ENCODE measurements around the gene ZNF181. TPM values are rescaled to one million over a fixed set of nuclear protein-coding genes. Genes with fewer than 3 reads are reported as not detected.

The ZNF181 gene
- total RNA-seq, 1 donor from 2014 or later: 20.7 TPM

DNA sequence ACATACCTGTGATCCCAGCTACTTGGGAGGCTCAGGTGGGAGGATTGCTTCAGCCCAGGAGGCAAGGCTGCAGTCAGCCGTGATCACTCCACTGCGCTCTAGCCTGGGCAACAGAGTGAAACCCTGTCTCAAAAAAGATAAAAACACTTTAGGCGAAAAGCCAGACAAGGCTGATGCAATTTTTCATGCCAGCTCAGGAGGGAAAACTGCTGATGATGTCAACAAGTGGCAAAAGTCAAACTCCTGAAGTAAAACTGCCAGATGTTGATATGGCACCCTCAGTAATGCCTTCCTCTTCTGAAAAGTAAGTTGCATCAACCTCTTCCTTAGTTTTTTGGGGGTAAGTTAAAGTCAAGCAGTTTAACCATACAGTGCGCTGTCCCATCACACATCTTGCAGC is 23.4 kb downstream of the ZNF181 start:
- DNase-seq (ENCODE audit: low read depth): no peak

DNA sequence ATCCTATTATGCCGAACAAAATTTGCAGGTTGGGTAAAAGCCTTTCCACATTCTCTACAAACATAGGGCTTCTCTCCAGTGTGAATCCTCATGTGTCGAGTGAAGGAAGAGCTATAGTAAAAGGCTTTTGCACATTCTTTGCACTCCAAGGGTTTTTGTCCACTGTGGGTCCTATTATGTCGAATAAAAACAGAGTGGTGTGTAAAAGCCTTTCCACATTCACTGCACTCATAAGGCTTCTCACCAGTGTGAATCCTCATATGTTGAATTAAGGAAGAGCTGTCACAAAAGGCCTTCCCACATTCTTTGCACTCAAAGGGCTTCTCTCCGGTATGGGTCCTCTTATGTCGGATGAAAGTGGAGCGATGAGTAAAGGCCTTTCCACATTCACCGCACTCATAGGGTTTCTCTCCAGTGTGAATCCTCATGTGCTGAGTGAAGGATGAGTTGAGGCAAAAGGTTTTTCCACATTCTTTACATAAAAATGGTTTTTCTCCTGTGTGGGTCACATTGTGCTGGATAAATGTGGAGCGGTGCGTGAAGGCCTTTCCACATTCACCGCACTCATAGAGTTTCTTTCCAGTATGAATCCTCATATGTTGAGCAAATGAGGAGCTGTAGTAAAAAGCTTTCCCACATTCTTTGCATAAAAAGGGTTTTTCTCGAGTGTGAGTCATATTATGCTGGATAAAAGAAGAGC is 25.3 kb downstream of the ZNF181 start:
- DNase-seq (ENCODE audit: low read depth): no peak

DNA sequence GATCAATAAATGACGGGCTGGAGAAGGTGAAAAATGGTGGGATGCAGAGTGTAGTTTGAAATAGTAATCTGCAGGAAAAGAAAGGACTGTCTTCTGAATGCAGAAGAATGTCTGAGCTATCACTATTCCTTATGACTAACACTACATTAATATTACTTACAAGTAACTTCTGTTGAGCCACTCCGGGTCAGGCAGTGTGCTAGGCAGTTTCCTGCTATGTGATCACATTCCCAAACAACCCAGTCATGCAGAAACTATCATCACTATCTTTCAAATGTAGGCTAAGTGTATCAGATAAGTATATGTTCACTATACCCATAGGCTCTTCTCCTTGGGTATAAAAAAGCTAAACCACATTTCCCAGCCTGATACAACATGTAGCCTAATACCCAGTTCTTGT is 32.3 kb downstream of the ZNF181 start:
- no peak for DNase-seq (ENCODE audit: low read depth)

DNA sequence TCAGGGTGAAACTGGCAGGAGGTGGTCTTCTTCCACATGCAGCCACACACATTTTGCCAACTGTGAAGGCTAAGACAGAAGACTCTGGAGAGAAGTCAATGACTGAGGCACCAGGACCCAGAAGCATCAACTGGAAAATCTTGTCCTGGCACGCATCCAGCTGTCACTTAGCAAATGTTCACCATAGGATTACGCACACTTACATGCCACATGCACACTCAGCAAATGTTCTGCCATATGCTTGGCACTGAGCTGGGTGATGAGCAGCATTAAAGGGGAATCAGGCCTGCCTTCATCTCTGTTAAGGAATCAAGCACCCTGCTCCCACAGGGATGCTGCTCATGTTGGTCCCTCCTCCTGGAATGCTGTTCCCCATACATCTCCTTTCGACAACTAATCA is 33.9 kb downstream of the ZNF181 start:
- DNase-seq (ENCODE audit: low read depth): no peak

- peak; percentile 79 for DNase-seq (ENCODE audit: low read depth)
These were observed 38.9 kb downstream of the ZNF181 start, which contains the start of gene ZNF599 for GRCh38 chr19:34772697-34773554. TSS of gene ZNF599 (minus strand) at chr19:34773215. CDS start at chr19:34772841, 374 bp downstream.

DNA sequence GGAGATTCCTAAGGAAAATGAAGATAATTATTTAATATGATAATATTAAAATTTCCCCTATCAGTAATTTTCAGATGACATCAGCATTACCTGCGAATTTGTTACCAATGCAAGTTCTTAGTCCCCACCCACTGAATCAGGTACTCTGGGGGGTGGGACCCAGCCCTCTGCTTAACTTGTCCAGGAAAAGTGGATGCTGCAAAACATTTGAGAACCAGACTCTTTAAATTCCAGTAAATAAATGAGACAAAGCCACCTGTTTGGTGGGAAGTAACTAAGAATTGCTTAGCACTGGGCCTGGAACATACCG is 39.5 kb downstream of the ZNF181 start:
- no peak for DNase-seq (ENCODE audit: low read depth)

DNA sequence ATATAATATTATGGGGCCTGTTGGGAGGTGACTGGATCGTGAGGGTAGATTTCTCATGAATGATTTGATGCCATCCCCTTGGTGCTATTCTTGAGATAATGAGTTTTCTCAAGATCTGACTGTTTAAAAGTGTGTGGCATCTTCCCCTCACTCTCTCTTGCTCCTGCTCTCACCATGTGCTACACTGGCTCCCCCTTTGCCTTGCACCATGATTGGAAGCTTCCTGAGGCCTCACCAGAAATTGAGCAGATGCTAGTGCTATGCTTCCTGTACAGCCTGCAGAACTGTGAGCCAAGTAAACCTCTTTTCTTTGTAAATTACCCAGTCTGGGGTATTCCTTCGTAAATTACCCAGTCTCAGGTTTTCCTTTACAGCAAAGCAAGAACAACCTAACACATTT is 40.8 kb downstream of the ZNF181 start:
- no peak for DNase-seq (ENCODE audit: low read depth)

- no peak for DNase-seq (ENCODE audit: low read depth)
These were observed 44.3 kb downstream of the ZNF181 start for GRCh38 chr19:34778342-34778741.

DNA sequence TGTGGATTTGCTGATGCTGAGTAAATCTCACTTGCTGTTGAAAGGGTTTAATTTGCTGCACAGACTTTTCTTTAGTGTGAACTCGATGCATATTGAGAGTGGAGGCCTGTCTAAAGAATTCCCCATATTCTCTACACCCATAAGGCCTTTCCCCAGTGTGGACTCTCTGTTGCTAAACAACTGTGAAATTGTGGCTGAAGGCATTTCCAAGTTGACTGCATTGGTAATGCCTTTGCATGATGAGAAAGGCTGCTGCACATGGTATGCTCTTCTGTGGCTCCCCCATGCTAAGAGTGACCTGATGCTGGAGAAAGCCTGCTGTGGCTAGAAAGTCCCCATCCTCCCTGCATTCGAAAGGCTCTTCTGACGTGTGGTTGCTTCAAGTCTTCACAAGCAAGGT is 45.6 kb downstream of the ZNF181 start:
- no peak for DNase-seq (ENCODE audit: low read depth)

GRCh38 chr19:34786236-34786635 is 52.2 kb downstream of the ZNF181 start:
- DNase-seq (ENCODE audit: low read depth): no peak

DNA sequence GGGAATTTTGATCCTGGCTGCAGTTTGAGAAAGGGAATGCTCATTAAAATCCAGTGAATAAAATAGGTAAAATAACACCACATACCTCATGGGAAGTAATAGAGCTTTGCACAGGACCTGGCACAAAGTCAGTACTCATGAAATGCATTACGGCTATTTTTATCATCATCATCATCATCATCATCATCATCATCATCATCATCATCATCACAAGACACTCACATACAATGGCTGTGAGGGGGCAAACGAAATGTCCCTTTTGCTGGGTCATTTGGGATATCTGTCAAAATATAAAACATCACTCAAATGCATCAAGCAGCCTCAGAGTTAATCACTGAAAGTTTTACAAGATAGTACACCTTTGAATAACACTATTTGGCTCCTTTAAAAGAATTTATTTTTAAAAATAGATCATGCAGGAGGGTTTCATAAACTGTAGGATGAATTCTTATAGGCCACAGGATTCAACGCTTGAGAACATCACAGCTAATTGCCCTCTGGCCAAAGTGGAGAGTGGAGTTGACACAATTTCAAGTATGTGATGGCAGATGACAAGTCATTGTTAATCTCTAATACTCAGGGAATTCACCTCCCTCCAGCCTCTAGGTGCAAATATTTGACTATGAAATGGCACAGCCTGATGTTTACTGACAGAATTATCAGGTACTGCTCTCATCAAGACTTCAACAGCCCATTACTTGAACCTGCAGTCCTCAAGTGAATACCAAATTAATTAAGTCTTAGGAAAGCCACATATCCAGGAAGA is 53.2 kb downstream of the ZNF181 start:
- DNase-seq (ENCODE audit: low read depth): no peak

GRCh38 chr19:34788074-34788473 is 54.0 kb downstream of the ZNF181 start:
- no peak for DNase-seq (ENCODE audit: low read depth)

DNA sequence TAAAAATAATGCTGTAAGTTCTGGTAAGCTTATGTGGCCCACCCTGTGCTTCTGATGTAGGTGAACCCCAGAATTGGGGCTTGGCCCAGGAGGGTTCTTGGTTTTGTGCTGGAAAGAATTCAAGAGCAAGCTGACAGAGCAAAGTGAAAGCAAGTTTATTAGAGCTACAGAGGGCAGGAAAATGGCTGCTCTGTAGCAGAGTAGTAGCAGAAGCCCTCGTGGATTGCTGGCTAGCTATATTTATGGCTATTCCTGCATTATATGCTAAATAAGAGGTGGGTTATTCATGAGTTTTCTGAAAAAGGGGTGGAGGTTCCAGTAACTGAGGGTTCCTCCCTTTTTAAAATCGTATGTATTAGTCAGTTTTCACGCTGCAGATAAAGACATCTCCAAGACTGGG is 59.5 kb downstream of the ZNF181 start:
- DNase-seq (ENCODE audit: low read depth): no peak

DNA sequence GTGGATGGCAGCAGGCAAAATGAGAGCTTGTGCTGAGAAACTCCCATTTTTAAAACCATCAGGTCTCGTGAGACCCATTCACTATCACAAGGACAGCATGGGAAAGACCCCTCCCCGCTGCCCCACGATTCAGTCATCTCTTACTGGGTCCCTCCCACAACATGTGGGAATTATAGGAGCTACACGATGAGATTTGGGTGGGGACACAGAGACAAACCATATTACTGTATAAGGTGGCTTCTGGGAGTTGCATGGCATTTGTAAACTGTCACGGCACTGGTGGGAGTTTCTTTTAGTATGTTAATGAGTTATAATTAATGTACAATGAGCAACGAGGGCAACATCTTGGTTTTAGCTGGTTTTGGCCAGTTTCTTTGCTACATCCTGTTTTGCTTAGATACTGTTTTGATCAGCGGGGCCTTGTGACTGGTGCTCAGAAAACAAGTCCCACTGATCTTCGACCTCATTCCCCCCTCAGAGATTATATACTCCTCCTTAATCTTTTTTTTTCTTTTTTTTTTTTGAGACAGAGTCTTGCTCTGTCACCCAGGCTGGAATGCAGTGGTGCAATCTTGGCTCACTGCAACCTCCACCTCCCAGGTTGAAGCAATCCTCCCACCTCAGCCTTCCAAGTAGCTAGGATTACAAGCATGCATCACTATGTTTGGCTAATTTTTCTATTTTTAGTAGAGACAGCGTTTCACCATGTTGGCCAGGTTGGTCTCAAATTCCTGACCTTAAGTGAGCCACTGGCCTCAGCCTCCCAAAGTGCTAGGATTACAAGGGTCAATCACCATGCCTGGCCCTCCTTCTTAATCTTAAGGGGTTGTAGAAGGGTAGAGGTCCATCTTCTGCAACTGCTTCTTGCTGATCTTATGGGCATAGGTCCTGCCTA is 60.3 kb downstream of the ZNF181 start:
- DNase-seq (ENCODE audit: low read depth): no peak

Other genes starting within 250 kb of the ZNF181 start
- 0.15 TPM in 1 of 2 replicates, not detected in the other for gene SCGB2B2, start 57.1 kb upstream of the ZNF181 start, total RNA-seq
- gene ZNF302, start 56.6 kb upstream of the ZNF181 start, total RNA-seq: 7.5 and 32.8 TPM in 2 replicates
- 3.8 and 7.2 TPM in 2 replicates for gene ZNF599, start 39.0 kb downstream of the ZNF181 start, total RNA-seq
- gene ZNF30, start 192.7 kb downstream of the ZNF181 start, total RNA-seq: 0.69 and 4.7 TPM in 2 replicates
- 9.2 and 12.8 TPM in 2 replicates for gene ZNF792, start 230.0 kb downstream of the ZNF181 start, total RNA-seq

Data from renal cortical epithelial cell (primary cell).